Purkinje cell (primary cell): ENCODE results near the gene NSG2. TPM values are rescaled to one million over a fixed set of nuclear protein-coding genes. Genes with fewer than 3 reads are reported as not detected.

Source experiments
- polyA plus RNA-seq: library from polyadenylated mRNA; unstranded; fragments of >200 nt; fragmentation: Nextera tagmentation; gene quantifications from 2 replicates; pipeline ENCODE4 v1.2.1, GENCODE V29; 2014

Gene NSG2
- polyA plus RNA-seq: 376 and 507 TPM in 2 replicates

DNA sequence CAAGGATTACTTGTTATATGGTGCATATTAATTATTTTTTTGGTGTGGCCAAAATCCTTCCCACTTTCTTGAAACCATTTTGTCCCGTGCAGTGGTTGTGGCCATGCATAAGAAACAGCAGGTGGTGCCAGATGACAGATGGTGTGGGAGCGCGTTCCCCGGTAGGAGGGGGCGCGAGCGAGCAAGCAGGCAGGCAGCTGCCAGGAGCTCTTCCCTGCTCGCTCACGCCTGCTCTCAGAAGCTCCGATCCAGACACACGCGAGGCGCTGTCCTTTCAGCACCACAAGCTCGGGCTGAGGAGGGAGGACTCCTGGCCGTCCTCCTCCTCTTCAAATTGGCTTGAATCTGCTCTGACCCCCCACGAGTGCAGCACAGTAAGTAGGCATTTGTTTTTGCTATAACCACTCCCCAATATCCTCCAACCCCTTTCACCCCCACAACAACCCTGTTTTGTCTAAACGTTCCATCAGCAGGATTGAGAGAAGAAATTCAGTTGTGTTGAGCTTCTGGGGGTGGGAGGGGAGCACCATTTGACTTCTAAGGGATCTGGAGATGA, at the start of gene NSG2:
Gene NSG2, plus strand, starts transcription at position 237 of the 556 bp plus-strand sequence. CDS start 1,050 bp downstream, outside the sequence.

Other genes starting within 250 kb of the NSG2 start
- 74.1 and 75.4 TPM in 2 replicates for gene CPEB4, start 157.4 kb upstream of the NSG2 start, polyA plus RNA-seq
- 0.31 TPM in 1 of 2 replicates, not detected in the other for gene C5orf47, start 56.5 kb upstream of the NSG2 start, polyA plus RNA-seq